ENCODE data around the gene TGFB1. TPM values are rescaled to one million over a fixed set of nuclear protein-coding genes. Genes with fewer than 3 reads are reported as not detected.
"Not testable (repeated sequence)": the region's sequence is repeated elsewhere in the genome, so short reads cannot be mapped to it uniquely, and the experiment has no call there.

The TGFB1 gene
- total RNA-seq, 1 experiment from 2014 or later = 8.6 TPM

- H3K9me3 ChIP-seq = no peaks in the 10 kb centered on the region
- H3K27me3 ChIP-seq = no peaks in the 10 kb centered on the region
- no peak overlapping the region for H3K4me3 ChIP-seq
- DNase-seq = no peak
- H3K36me3 ChIP-seq = peaks cover 87% of the 10 kb centered on the region
Observed at GRCh38 chr19:41304706-41305483, 48.8 kb downstream of the TGFB1 start.

- Histone ChIP-seq H3K27me3 (no peaks in the 10 kb centered on the region), H3K9me3 (no peaks in the 10 kb centered on the region), H3K36me3 (peaks cover 94% of the 10 kb centered on the region), H3K4me3 (no peak overlapping the region)
- DNase-seq = no peak
Observed at GRCh38 chr19:41303954-41304353, 49.8 kb downstream of the TGFB1 start.

- Histone ChIP-seq H3K4me3 (no peak overlapping the region), H3K36me3 (peaks cover 96% of the 10 kb centered on the region), H3K27me3 (no peaks in the 10 kb centered on the region)
Observed at GRCh38 chr19:41302624-41303351, 50.9 kb downstream of the TGFB1 start.

GRCh38 chr19:41300555-41300954 lies 53.2 kb downstream of the TGFB1 start:
- DNase-seq = no peak
- peaks cover 98% of the 10 kb centered on the region for H3K36me3 ChIP-seq
- H3K4me3 ChIP-seq = no peak overlapping the region
- H3K27me3 ChIP-seq = no peaks in the 10 kb centered on the region
- H3K9me3 ChIP-seq = no peaks in the 10 kb centered on the region

More at GRCh38 chr19:41302624-41303351, 50.9 kb downstream of the TGFB1 start:
- DNase-seq = no peak
- H3K9me3 ChIP-seq = no peaks in the 10 kb centered on the region

- DNase-seq = no peak
Observed at GRCh38 chr19:41299755-41300089, 54.0 kb downstream of the TGFB1 start.

GRCh38 chr19:41299046-41299754 lies 54.5 kb downstream of the TGFB1 start:
- Histone ChIP-seq H3K36me3 (peaks cover 99% of the 10 kb centered on the region), H3K27me3 (no peaks in the 10 kb centered on the region)

More at GRCh38 chr19:41299755-41300089, 54.0 kb downstream of the TGFB1 start:
- Histone ChIP-seq H3K36me3 (peaks cover 99% of the 10 kb centered on the region), H3K4me3 (no peak overlapping the region), H3K9me3 (no peaks in the 10 kb centered on the region), H3K27me3 (no peaks in the 10 kb centered on the region)

GRCh38 chr19:41298348-41298964 lies 55.3 kb downstream of the TGFB1 start:
- Histone ChIP-seq H3K4me3 (no peak overlapping the region), H3K36me3 (peaks cover 99% of the 10 kb centered on the region), H3K27me3 (no peaks in the 10 kb centered on the region), H3K9me3 (no peaks in the 10 kb centered on the region)
- DNase-seq = peak; percentile 39

More at GRCh38 chr19:41299046-41299754, 54.5 kb downstream of the TGFB1 start:
- H3K4me3 ChIP-seq = no peak overlapping the region
- no peak for DNase-seq
- no peaks in the 10 kb centered on the region for H3K9me3 ChIP-seq

GRCh38 chr19:41297628-41298347 lies 55.9 kb downstream of the TGFB1 start:
- Histone ChIP-seq H3K27me3 (no peaks in the 10 kb centered on the region), H3K9me3 (no peaks in the 10 kb centered on the region), H3K36me3 (peaks cover 99% of the 10 kb centered on the region), H3K4me3 (no peak overlapping the region)
- DNase-seq = no peak

- Histone ChIP-seq H3K36me3 (peaks cover 100% of the 10 kb centered on the region), H3K9me3 (no peaks in the 10 kb centered on the region), H3K27me3 (no peaks in the 10 kb centered on the region), H3K4me3 (no peak overlapping the region)
- DNase-seq = no peak
Observed at GRCh38 chr19:41296433-41296871, 57.3 kb downstream of the TGFB1 start.

- H3K36me3 ChIP-seq = peaks cover 100% of the 10 kb centered on the region
- DNase-seq = no peak
- H3K27me3 ChIP-seq = no peaks in the 10 kb centered on the region
- no peak overlapping the region for H3K4me3 ChIP-seq
- no peaks in the 10 kb centered on the region for H3K9me3 ChIP-seq
Observed at GRCh38 chr19:41295499-41295898, 58.2 kb downstream of the TGFB1 start.

GRCh38 chr19:41294393-41294792 lies 59.3 kb downstream of the TGFB1 start:
- peaks cover 99% of the 10 kb centered on the region for H3K36me3 ChIP-seq

GRCh38 chr19:41289814-41290213 lies 63.9 kb downstream of the TGFB1 start:
- not testable (repeated sequence) for H3K4me3 ChIP-seq, H3K9me3 ChIP-seq, DNase-seq, H3K27me3 ChIP-seq
- peaks cover 94% of the 10 kb centered on the region for H3K36me3 ChIP-seq

More at GRCh38 chr19:41294393-41294792, 59.3 kb downstream of the TGFB1 start:
- Histone ChIP-seq H3K4me3 (no peak overlapping the region), H3K27me3 (no peaks in the 10 kb centered on the region), H3K9me3 (no peaks in the 10 kb centered on the region)
- DNase-seq = no peak

- peaks cover 94% of the 10 kb centered on the region for H3K36me3 ChIP-seq
- DNase-seq = no peak
- no peaks in the 10 kb centered on the region for H3K27me3 ChIP-seq
- H3K4me3 ChIP-seq = no peak overlapping the region
- H3K9me3 ChIP-seq = no peaks in the 10 kb centered on the region; the same call in 1 of the 2 replicates
Observed at GRCh38 chr19:41288673-41289530, 64.8 kb downstream of the TGFB1 start.
